Amniotic stem cell (primary cell): ENCODE data around the gene C16orf54.
"Not testable (repeated sequence)": the region's sequence is repeated elsewhere in the genome, so short reads cannot be mapped to it uniquely, and the experiment has no call there.

Source experiments
- DNase-seq: peaks from one replicate; lab custom pipeline; 2025; lab: John Stamatoyannopoulos, UW

Gene C16orf54

GRCh38 chr16:29707160-29707559 is 38.6 kb downstream of the C16orf54 start:
- DNase-seq, result not testable (repeated sequence)

GRCh38 chr16:29705030-29705429 is 40.8 kb downstream of the C16orf54 start:
- DNase-seq, result no peak

- no peak for DNase-seq
Measured at GRCh38 chr16:29702269-29702668, 43.5 kb downstream of the C16orf54 start.

- no peak for DNase-seq
Measured at GRCh38 chr16:29701214-29701555, 44.6 kb downstream of the C16orf54 start.

GRCh38 chr16:29700253-29700987 is 45.4 kb downstream of the C16orf54 start:
- peak; percentile 76 for DNase-seq

GRCh38 chr16:29699324-29700219 is 46.2 kb downstream of the C16orf54 start:
- DNase-seq, result no peak

GRCh38 chr16:29698484-29699323 is 47.1 kb downstream of the C16orf54 start:
- DNase-seq, result no peak

GRCh38 chr16:29698042-29698441 is 47.7 kb downstream of the C16orf54 start:
- DNase-seq, result no peak

GRCh38 chr16:29697391-29697790 is 48.4 kb downstream of the C16orf54 start:
- no peak for DNase-seq

GRCh38 chr16:29696881-29697331 is 48.9 kb downstream of the C16orf54 start:
- no peak for DNase-seq

GRCh38 chr16:29695675-29696074 is 50.1 kb downstream of the C16orf54 start:
- not testable (repeated sequence) for DNase-seq

- DNase-seq, result no peak
Measured at GRCh38 chr16:29694384-29695195, 51.2 kb downstream of the C16orf54 start.

- DNase-seq, result not testable (repeated sequence)
Measured at GRCh38 chr16:29692606-29693005, 53.2 kb downstream of the C16orf54 start.
